ENCODE measurements around the gene CCSER2.

CCSER2 gene

DNA sequence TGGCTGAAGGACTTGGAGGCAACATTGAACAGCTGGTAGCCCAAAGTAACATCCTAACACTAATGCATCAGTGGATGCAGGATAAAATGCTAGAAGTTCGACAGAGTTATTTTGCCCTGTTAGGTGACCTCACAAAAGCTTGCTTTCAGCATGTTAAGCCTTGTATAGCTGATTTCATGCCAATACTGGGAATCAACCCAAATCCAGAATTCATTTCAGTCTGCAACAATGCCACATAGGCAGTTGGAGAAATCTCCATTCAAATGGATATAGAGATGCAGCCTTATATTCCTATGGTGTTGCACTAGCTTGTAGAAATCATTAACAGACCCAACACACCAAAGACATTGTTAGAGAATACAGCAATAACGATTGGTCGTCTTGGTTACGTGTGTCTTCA, 62.9 kb downstream of the CCSER2 start:
- H3K4me3 ChIP-seq (ENCODE audit: low read length, poor library complexity, severe bottlenecking) = no peak overlapping the region
- no peak overlapping the region for H3K9ac ChIP-seq (ENCODE audit: low read depth, low read length, poor library complexity, severe bottlenecking)
- H2AFZ ChIP-seq (ENCODE audit: low read length) = no peak overlapping the region
- no peaks in the 10 kb centered on the region for H3K9me2 ChIP-seq (replicated peaks; ENCODE audit: low read depth, low read length)
- no peaks in the 10 kb centered on the region for H3K9me3 ChIP-seq (ENCODE audit: insufficient read depth, low read depth, low read length)
- H3K27me3 ChIP-seq (ENCODE audit: insufficient read depth, low read length, poor library complexity, severe bottlenecking) = no peaks in the 10 kb centered on the region
- no peak for TF ChIP-seq EZH2phosphoT487 (IDR thresholded peaks at IDR 0.05; ENCODE audit: borderline replicate concordance)
- TF ChIP-seq, protein P1, sequence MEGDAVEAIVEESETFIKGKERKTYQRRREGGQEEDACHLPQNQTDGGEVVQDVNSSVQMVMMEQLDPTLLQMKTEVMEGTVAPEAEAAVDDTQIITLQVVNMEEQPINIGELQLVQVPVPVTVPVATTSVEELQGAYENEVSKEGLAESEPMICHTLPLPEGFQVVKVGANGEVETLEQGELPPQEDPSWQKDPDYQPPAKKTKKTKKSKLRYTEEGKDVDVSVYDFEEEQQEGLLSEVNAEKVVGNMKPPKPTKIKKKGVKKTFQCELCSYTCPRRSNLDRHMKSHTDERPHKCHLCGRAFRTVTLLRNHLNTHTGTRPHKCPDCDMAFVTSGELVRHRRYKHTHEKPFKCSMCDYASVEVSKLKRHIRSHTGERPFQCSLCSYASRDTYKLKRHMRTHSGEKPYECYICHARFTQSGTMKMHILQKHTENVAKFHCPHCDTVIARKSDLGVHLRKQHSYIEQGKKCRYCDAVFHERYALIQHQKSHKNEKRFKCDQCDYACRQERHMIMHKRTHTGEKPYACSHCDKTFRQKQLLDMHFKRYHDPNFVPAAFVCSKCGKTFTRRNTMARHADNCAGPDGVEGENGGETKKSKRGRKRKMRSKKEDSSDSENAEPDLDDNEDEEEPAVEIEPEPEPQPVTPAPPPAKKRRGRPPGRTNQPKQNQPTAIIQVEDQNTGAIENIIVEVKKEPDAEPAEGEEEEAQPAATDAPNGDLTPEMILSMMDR (conservative IDR thresholded peaks at IDR 0.05; ENCODE audit: low read length) = no peak
- no peaks in the 10 kb centered on the region for H3K79me2 ChIP-seq (ENCODE audit: insufficient read depth, low read length)
- no peaks in the 10 kb centered on the region; the same call in 1 of the 2 replicates for H3K36me3 ChIP-seq (ENCODE audit: insufficient read depth, low read length)
- H3F3A ChIP-seq (ENCODE audit: low read depth) = no peaks in the 10 kb centered on the region
- no peak overlapping the region for H3K4me2 ChIP-seq (ENCODE audit: low read depth, low read length, poor library complexity, severe bottlenecking)
- no peaks in the 10 kb centered on the region for H3K4me1 ChIP-seq (ENCODE audit: insufficient read depth, low read length, poor library complexity, severe bottlenecking)
- H4K20me1 ChIP-seq (ENCODE audit: insufficient read depth, low read length, poor library complexity, severe bottlenecking) = no peaks in the 10 kb centered on the region

DNA sequence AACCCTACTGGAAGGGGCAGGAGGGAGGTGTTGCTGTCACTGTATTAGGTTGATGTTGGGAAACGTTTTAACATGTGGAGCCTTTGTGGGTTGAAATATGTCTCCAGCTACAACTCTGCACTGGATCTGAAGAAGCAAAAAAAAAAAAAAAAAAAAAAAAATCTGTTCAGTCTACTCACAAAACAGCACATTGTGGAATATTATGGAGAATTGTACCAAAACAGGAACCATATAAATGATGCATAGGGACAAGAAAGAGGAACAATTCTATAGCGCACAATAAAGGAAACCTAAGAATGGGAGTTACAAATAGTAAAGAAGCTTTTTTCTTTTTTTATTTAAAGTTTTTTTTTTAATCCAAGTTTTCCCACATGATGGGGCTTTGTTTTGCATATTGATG, 63.8 kb downstream of the CCSER2 start:
- no peaks in the 10 kb centered on the region for H3K9me2 ChIP-seq (replicated peaks; ENCODE audit: low read depth, low read length)
- H3K36me3 ChIP-seq (ENCODE audit: insufficient read depth, low read length) = no peaks in the 10 kb centered on the region; the same call in 1 of the 2 replicates
- H3K4me1 ChIP-seq (ENCODE audit: insufficient read depth, low read length, poor library complexity, severe bottlenecking) = no peaks in the 10 kb centered on the region
- H3K4me2 ChIP-seq (ENCODE audit: low read depth, low read length, poor library complexity, severe bottlenecking) = no peak overlapping the region
- no peak overlapping the region for H3K9ac ChIP-seq (ENCODE audit: low read depth, low read length, poor library complexity, severe bottlenecking)
- no peaks in the 10 kb centered on the region for H3K79me2 ChIP-seq (ENCODE audit: insufficient read depth, low read length)
- no peaks in the 10 kb centered on the region for H4K20me1 ChIP-seq (ENCODE audit: insufficient read depth, low read length, poor library complexity, severe bottlenecking)
- TF ChIP-seq EZH2phosphoT487 (IDR thresholded peaks at IDR 0.05; ENCODE audit: borderline replicate concordance) = no peak
- TF ChIP-seq, protein P1 (conservative IDR thresholded peaks at IDR 0.05; ENCODE audit: low read length) = no peak
- H2AFZ ChIP-seq (ENCODE audit: low read length) = no peak overlapping the region
- H3F3A ChIP-seq (ENCODE audit: low read depth) = no peaks in the 10 kb centered on the region
- no peak overlapping the region for H3K4me3 ChIP-seq (ENCODE audit: low read length, poor library complexity, severe bottlenecking)
- no peaks in the 10 kb centered on the region for H3K27me3 ChIP-seq (ENCODE audit: insufficient read depth, low read length, poor library complexity, severe bottlenecking)
- no peaks in the 10 kb centered on the region for H3K9me3 ChIP-seq (ENCODE audit: insufficient read depth, low read depth, low read length)

DNA sequence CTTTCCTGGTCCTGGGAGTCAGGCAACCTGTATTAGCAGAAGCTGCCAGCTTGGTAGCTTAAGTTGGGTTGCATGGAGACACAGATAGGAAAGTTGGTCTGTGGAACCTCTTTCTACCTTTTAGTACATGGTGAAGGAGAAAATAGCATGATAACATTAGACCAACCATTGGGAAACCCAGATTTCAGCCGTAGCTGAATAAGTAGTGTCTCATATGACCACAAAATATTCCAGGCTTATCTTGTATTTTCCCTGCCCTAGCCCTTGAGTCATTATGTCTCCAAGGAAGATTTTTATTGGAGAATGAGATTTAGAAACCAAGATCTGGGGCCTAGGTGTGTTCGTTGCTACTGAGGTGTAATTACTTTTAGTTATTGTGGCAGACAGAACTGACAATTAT, 67.2 kb downstream of the CCSER2 start:
- Histone ChIP-seq H2AFZ (ENCODE audit: low read length) (no peak overlapping the region), H3K9me3 (ENCODE audit: insufficient read depth, low read depth, low read length) (no peaks in the 10 kb centered on the region), H3K27me3 (ENCODE audit: insufficient read depth, low read length, poor library complexity, severe bottlenecking) (no peaks in the 10 kb centered on the region), H3K4me2 (ENCODE audit: low read depth, low read length, poor library complexity, severe bottlenecking) (no peak overlapping the region), H3K4me1 (ENCODE audit: insufficient read depth, low read length, poor library complexity, severe bottlenecking) (no peaks in the 10 kb centered on the region), H3K36me3 (ENCODE audit: insufficient read depth, low read length) (no peaks in the 10 kb centered on the region), H4K20me1 (ENCODE audit: insufficient read depth, low read length, poor library complexity, severe bottlenecking) (no peaks in the 10 kb centered on the region), H3F3A (ENCODE audit: low read depth) (no peaks in the 10 kb centered on the region), H3K9ac (ENCODE audit: low read depth, low read length, poor library complexity, severe bottlenecking) (no peak overlapping the region), H3K9me2 (replicated peaks; ENCODE audit: low read depth, low read length) (no peaks in the 10 kb centered on the region), H3K79me2 (ENCODE audit: insufficient read depth, low read length) (no peaks in the 10 kb centered on the region), H3K4me3 (ENCODE audit: low read length, poor library complexity, severe bottlenecking) (no peak overlapping the region)
- TF ChIP-seq EZH2phosphoT487 (IDR thresholded peaks at IDR 0.05; ENCODE audit: borderline replicate concordance) = no peak
- TF ChIP-seq, protein P1 (conservative IDR thresholded peaks at IDR 0.05; ENCODE audit: low read length) = no peak

All from Loucy (cell line).